Type B pancreatic cell (in vitro differentiated cells): Measurements from ENCODE around the gene RNF112. TPM values are rescaled to one million over a fixed set of nuclear protein-coding genes. Genes with fewer than 3 reads are reported as not detected.
"Not testable (repeated sequence)": the region's sequence is repeated elsewhere in the genome, so short reads cannot be mapped to it uniquely, and the experiment has no call there.

ENCODE experiments used
- DNase-seq: peaks from one replicate; pipeline ENCODE4 v3.0.0; 2021; ENCODE audit warnings: mixed read lengths; ENCODE audit not compliant: unreplicated experiment; ENCODE audit errors: extremely low spot score
- H3K27ac Mint-ChIP-seq: 2 replicates; pipeline ENCODE4 v1.8.0; 2021; ENCODE audit warnings: mild to moderate bottlenecking, mixed read lengths
- H3K27me3 Mint-ChIP-seq: 2 replicates; pipeline ENCODE4 v1.8.0; 2021; ENCODE audit warnings: mixed read lengths
- H3K36me3 Mint-ChIP-seq: 2 replicates; pipeline ENCODE4 v1.8.0; 2021; ENCODE audit warnings: mixed read lengths
- H3K4me1 Mint-ChIP-seq: one replicate; pipeline ENCODE4 v1.8.0; 2021; ENCODE audit warnings: mixed read lengths; ENCODE audit not compliant: unreplicated experiment
- H3K4me3 Mint-ChIP-seq: 2 replicates; pipeline ENCODE4 v1.8.0; 2021; ENCODE audit warnings: mild to moderate bottlenecking, mixed read lengths
- H3K9me3 Mint-ChIP-seq: 2 replicates; pipeline ENCODE4 v1.8.0; 2021; ENCODE audit warnings: mixed read lengths
- CTCF ChIP-seq: fragments of 200-600 bp; sonication (generic); conservative IDR thresholded peaks from 2 replicates; pipeline ENCODE4 v1.5.0; 2021; ENCODE audit warnings: antibody characterized with exemption, mild to moderate bottlenecking
- total RNA-seq: library from RNA; stranded (reverse); gene quantifications from 2 replicates; pipeline ENCODE4 v1.2.1, GENCODE V29; 2021; ENCODE audit warnings: low replicate concordance

Gene RNF112
- total RNA-seq, 1 donor from 2014 or later = 0.60 TPM

- Mint-ChIP-seq H3K27me3 (peaks cover 3% of the 10 kb centered on the region), H3K9me3 (peaks cover 20% of the 10 kb centered on the region), H3K4me1 (peaks cover 15% of the 10 kb centered on the region), H3K27ac (no peak overlapping the region), H3K36me3 (peaks cover 4% of the 10 kb centered on the region), H3K4me3 (no peak overlapping the region)
- TF ChIP-seq CTCF = no peak
- no peak for DNase-seq
These were observed 34.1 kb downstream of the RNF112 start for GRCh38 chr17:19445105-19445504.

GRCh38 chr17:19446577-19446976 is 35.5 kb downstream of the RNF112 start:
- Mint-ChIP-seq H3K4me1 (peaks cover 15% of the 10 kb centered on the region), H3K9me3 (peaks cover 20% of the 10 kb centered on the region), H3K27ac (peak overlapping the region; percentile 48), H3K4me3 (peak overlapping the region; percentile 14)
- not testable (repeated sequence) for DNase-seq, H3K36me3 Mint-ChIP-seq, H3K27me3 Mint-ChIP-seq

DNA sequence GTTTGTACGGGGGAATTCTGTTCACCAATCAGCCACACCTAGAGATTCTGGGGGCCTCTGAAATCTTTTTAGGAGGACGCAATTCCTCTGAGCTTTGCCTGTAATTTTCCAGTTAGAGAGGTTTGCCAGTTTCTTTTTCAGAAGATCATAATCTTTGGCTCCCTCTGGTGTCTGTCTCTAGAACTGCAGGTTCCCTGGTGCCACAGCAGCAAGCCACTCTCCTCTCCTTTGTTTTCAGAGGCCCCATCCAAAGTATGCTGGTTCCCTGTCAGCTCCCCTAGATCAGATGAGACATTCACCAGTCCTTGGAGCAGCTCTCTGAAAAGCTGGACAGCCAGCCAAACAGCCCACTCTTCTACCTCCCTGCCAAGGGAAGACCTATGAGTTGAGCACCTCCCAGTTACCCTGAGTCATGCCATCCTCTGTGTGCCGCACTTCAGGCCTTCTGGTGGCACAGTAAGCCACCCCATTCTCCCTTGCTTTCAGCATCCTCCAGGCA is 36.1 kb downstream of the RNF112 start:
- peak; percentile 78 for DNase-seq
- peak overlapping the region; percentile 14 for H3K4me3 Mint-ChIP-seq
- peaks cover 3% of the 10 kb centered on the region for H3K27me3 Mint-ChIP-seq
- H3K4me1 Mint-ChIP-seq = peaks cover 15% of the 10 kb centered on the region
- H3K27ac Mint-ChIP-seq = peak overlapping the region; percentile 48
- peaks cover 20% of the 10 kb centered on the region for H3K9me3 Mint-ChIP-seq
- TF ChIP-seq CTCF = peak; percentile 96
- peaks cover 4% of the 10 kb centered on the region for H3K36me3 Mint-ChIP-seq

DNA sequence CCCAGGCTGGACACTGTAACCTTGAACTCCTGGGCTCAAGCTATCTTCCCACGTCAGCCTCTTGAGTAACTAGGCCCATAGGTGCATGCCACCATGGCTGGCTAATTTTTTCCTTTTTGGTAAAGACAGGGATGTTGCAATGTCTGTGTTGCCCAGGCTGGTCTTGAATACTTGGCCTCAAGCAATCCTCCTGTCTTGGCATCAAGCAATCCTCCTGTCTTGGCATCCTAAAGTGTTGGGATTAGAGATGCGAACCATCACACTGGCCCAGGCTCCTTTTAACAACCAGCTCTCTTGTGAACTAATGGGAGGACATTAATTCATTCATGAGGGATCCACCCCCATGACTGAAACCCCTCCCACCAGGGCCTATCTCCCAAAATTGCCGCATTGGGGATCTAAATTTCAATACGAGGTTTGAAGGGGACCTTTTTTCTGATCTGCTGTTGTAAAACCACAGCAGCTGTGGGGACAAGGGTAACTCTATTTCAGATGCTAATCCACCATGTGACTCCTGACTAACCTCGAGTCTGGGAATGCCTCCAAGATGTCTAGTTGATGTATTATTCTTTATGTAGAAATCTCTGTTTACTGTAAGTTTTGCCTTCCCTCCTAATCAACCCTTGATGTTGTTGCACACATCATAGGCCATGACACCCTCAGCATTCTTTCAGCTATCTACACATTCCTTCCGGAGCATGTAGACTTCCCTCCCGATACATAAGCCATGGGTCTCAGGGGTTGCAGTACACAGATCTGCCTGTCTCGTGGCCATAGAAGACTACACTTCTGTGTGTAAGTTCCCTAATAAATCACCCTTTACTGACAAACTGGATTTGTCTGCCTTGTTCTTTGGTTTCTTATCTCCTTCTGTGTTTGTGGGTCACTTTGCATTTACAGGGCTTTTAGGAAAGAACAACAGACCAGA is 37.6 kb downstream of the RNF112 start:
- H3K9me3 Mint-ChIP-seq = peaks cover 13% of the 10 kb centered on the region
- H3K27me3 Mint-ChIP-seq = peaks cover 7% of the 10 kb centered on the region
- peaks cover 15% of the 10 kb centered on the region for H3K4me1 Mint-ChIP-seq
- H3K36me3 Mint-ChIP-seq = peaks cover 4% of the 10 kb centered on the region
- no peak for TF ChIP-seq CTCF
- no peak for DNase-seq
- H3K4me3 Mint-ChIP-seq = no peak overlapping the region
- H3K27ac Mint-ChIP-seq = no peak overlapping the region

- H3K4me1 Mint-ChIP-seq = peaks cover 15% of the 10 kb centered on the region
- H3K9me3 Mint-ChIP-seq = peaks cover 13% of the 10 kb centered on the region
- H3K27me3 Mint-ChIP-seq = peaks cover 7% of the 10 kb centered on the region
- TF ChIP-seq CTCF = no peak
- no peak for DNase-seq
- H3K27ac Mint-ChIP-seq = no peak overlapping the region
- H3K36me3 Mint-ChIP-seq = peaks cover 4% of the 10 kb centered on the region
- H3K4me3 Mint-ChIP-seq = no peak overlapping the region
These were observed 38.6 kb downstream of the RNF112 start for GRCh38 chr17:19449656-19450055.

GRCh38 chr17:19453296-19453695 is 42.3 kb downstream of the RNF112 start:
- TF ChIP-seq CTCF = no peak
- H3K27ac Mint-ChIP-seq = no peak overlapping the region
- no peaks in the 10 kb centered on the region for H3K36me3 Mint-ChIP-seq
- DNase-seq = no peak
- no peaks in the 10 kb centered on the region for H3K9me3 Mint-ChIP-seq
- peaks cover 4% of the 10 kb centered on the region for H3K27me3 Mint-ChIP-seq
- H3K4me3 Mint-ChIP-seq = no peak overlapping the region
- H3K4me1 Mint-ChIP-seq = peaks cover 19% of the 10 kb centered on the region
